HepG2 (cell line): ENCODE measurements around the gene RBL1. TPM values are rescaled to one million over a fixed set of nuclear protein-coding genes. Genes with fewer than 3 reads are reported as not detected.
A peak's percentile ranks its signal among the peaks of the same experiment; 100 is the strongest.

Experiments
- KAT8 ChIP-seq: IDR thresholded peaks from 2 replicates; pipeline ENCODE4 v1.6.1; 2016; ENCODE audit warnings: missing genetic modification reagents, missing compliant biosample characterization
- KMT2B ChIP-seq: IDR thresholded peaks from 2 replicates; pipeline ENCODE4 v1.6.1; 2016; ENCODE audit warnings: missing genetic modification reagents, missing compliant biosample characterization
- ZFAT ChIP-seq: sonication (generic); formaldehyde crosslinking; conservative IDR thresholded peaks from 2 replicates; pipeline ENCODE4 v1.8.1; 2023; ENCODE audit warnings: missing genetic modification reagents, inconsistent platforms
- ZNF256 ChIP-seq: sonication (generic); formaldehyde crosslinking; conservative IDR thresholded peaks from 2 replicates; pipeline ENCODE4 v1.4.0; 2020; ENCODE audit warnings: missing genetic modification reagents
- ZNF550 ChIP-seq: sonication (generic); formaldehyde crosslinking; IDR thresholded peaks from 2 replicates; pipeline ENCODE4 v1.4.0; 2020; ENCODE audit warnings: mild to moderate bottlenecking, missing genetic modification reagents, borderline replicate concordance
- ZNF598 ChIP-seq: sonication (generic); formaldehyde crosslinking; IDR thresholded peaks from 2 replicates; pipeline ENCODE4 v1.5.1; 2020; ENCODE audit warnings: mild to moderate bottlenecking, missing genetic modification reagents, borderline replicate concordance
- ZNF841 ChIP-seq: sonication (generic); formaldehyde crosslinking; IDR thresholded peaks from 2 replicates; pipeline ENCODE4 v1.8.1; 2023; ENCODE audit warnings: missing genetic modification reagents, borderline replicate concordance
- ZSCAN30 ChIP-seq: sonication (generic); formaldehyde crosslinking; IDR thresholded peaks from 2 replicates; pipeline ENCODE4 v1.5.0; 2020; ENCODE audit warnings: mild to moderate bottlenecking, missing genetic modification reagents
- polyA plus RNA-seq, 8 experiments: library from polyadenylated mRNA; depleted of rRNA in 3 of 8; stranded (reverse) in 7 of 8; unstranded in 1 of 8; fragments of >200 nt; fragmentation: Illumina TruSeq in 4 of 8; extraction: Trizol in 4 of 8; gene quantifications; 2 replicates each; pipeline versions ENCODE4 v1.2.1 to v1.2.3, GENCODE V29; 2011 to 2016; ENCODE audit warnings: low read depth in 4 of 8, missing spikeins in 1 of 8, mixed read lengths in 1 of 8; ENCODE audit not compliant: insufficient read depth in 1 of 8
- total RNA-seq, 5 experiments: library from RNA; depleted of rRNA; stranded (reverse); fragments of >200 nt; fragmentation: Illumina TruSeq; extraction: Trizol; gene quantifications; 2 replicates each; pipeline ENCODE4 v1.2.3, GENCODE V29; 2016; ENCODE audit warnings: low read depth in 1 of 5
- TF ChIP-seq, protein P1 (sequence below): sonication (generic); formaldehyde crosslinking; IDR thresholded peaks from 2 replicates; pipeline ENCODE4 v1.5.0; 2020; ENCODE audit warnings: missing genetic modification reagents, mild to moderate bottlenecking, borderline replicate concordance
- TF ChIP-seq, protein P2 (sequence below): sonication (generic); formaldehyde crosslinking; IDR thresholded peaks from 2 replicates; pipeline ENCODE4 v1.5.0; 2020; ENCODE audit warnings: mild to moderate bottlenecking, missing genetic modification reagents, borderline replicate concordance
- TF ChIP-seq, protein P3 (sequence below): sonication (generic); formaldehyde crosslinking; IDR thresholded peaks from 2 replicates; pipeline ENCODE4 v1.5.1; 2020; ENCODE audit warnings: missing genetic modification reagents, mild to moderate bottlenecking, borderline replicate concordance
- TF ChIP-seq, protein P4 (sequence below): sonication (generic); formaldehyde crosslinking; IDR thresholded peaks from 2 replicates; pipeline ENCODE4 v1.4.0; 2020; ENCODE audit warnings: low read depth, missing genetic modification reagents
- TF ChIP-seq, protein P5 (sequence below): IDR thresholded peaks from 2 replicates; pipeline ENCODE4 v1.6.1; 2016; ENCODE audit warnings: mild to moderate bottlenecking, missing biosample characterization, missing genetic modification reagents
- TF ChIP-seq, protein P6 (sequence below): sonication (generic); formaldehyde crosslinking; IDR thresholded peaks from 2 replicates; pipeline ENCODE4 v1.4.0; 2020; ENCODE audit warnings: mild to moderate bottlenecking, missing genetic modification reagents

RBL1 gene
- total and polyA plus RNA-seq, 2 of the 13 experiments (the other 11 are each of a cell fraction or from before 2014, with no cell fraction given): 6.0 to 27.5 TPM

DNA sequence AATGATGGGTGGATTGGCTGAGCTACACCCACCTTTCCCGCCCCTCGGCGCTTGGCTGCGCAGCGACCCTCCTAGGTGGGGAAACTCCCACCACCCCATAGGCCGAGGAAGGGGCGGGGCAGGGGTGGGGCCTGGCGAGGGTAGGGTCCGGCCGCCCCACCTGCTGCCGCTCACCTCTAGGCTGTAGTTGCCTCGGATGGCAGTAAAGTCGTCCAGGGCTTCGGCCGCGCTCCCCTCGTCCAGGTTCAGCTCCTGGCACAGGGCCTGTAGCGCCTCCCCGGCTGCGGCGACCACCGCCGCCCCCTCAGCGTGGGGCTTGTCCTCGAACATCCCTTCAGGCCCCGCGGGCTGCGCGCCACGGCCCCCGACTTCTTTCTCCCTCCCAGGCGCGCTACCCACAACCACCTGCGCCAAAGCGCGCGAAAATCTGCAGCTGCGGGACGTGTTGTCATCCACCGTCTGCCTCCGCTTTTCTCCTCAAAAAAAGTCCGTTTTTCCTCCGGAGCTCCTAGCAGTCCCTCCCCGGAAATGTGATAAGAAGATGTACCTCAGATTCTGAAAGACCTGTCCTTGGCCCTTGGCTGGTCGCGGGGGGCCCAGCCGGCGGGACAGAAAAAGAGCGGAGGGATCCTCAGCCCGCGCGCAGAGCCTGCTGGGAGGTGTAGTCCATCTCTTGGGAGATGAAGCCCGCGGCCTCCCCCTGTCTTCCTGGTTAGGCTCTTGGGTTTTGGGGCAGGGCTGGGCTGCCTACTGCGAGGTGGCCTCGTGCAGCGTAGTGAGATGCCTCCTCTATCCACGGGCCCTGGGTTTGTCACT, at the start of gene RBL1 (continued):
- TF ChIP-seq, protein P1, sequence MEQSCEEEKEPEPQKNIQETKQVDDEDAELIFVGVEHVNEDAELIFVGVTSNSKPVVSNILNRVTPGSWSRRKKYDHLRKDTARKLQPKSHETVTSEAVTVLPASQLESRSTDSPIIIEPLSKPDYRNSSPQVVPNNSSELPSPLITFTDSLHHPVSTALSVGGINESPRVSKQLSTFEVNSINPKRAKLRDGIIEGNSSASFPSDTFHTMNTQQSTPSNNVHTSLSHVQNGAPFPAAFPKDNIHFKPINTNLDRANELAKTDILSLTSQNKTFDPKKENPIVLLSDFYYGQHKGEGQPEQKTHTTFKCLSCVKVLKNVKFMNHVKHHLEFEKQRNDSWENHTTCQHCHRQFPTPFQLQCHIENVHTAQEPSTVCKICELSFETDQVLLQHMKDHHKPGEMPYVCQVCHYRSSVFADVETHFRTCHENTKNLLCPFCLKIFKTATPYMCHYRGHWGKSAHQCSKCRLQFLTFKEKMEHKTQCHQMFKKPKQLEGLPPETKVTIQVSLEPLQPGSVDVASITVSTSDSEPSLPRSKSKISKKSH (CRISPR knock-in tag): peak; percentile 97
- TF ChIP-seq ZNF598 (CRISPR knock-in tag): peak; percentile 98
- TF ChIP-seq, protein P2, sequence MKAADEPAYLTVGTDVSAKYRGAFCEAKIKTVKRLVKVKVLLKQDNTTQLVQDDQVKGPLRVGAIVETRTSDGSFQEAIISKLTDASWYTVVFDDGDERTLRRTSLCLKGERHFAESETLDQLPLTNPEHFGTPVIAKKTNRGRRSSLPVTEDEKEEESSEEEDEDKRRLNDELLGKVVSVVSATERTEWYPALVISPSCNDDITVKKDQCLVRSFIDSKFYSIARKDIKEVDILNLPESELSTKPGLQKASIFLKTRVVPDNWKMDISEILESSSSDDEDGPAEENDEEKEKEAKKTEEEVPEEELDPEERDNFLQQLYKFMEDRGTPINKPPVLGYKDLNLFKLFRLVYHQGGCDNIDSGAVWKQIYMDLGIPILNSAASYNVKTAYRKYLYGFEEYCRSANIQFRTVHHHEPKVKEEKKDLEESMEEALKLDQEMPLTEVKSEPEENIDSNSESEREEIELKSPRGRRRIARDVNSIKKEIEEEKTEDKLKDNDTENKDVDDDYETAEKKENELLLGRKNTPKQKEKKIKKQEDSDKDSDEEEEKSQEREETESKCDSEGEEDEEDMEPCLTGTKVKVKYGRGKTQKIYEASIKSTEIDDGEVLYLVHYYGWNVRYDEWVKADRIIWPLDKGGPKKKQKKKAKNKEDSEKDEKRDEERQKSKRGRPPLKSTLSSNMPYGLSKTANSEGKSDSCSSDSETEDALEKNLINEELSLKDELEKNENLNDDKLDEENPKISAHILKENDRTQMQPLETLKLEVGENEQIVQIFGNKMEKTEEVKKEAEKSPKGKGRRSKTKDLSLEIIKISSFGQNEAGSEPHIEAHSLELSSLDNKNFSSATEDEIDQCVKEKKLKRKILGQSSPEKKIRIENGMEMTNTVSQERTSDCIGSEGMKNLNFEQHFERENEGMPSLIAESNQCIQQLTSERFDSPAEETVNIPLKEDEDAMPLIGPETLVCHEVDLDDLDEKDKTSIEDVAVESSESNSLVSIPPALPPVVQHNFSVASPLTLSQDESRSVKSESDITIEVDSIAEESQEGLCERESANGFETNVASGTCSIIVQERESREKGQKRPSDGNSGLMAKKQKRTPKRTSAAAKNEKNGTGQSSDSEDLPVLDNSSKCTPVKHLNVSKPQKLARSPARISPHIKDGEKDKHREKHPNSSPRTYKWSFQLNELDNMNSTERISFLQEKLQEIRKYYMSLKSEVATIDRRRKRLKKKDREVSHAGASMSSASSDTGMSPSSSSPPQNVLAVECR (CRISPR knock-in tag): peak; percentile 99
- TF ChIP-seq, protein P3, sequence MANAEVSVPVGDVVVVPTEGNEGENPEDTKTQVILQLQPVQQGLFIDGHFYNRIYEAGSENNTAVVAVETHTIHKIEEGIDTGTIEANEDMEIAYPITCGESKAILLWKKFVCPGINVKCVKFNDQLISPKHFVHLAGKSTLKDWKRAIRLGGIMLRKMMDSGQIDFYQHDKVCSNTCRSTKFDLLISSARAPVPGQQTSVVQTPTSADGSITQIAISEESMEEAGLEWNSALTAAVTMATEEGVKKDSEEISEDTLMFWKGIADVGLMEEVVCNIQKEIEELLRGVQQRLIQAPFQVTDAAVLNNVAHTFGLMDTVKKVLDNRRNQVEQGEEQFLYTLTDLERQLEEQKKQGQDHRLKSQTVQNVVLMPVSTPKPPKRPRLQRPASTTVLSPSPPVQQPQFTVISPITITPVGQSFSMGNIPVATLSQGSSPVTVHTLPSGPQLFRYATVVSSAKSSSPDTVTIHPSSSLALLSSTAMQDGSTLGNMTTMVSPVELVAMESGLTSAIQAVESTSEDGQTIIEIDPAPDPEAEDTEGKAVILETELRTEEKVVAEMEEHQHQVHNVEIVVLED (CRISPR knock-in tag): peak; percentile 88
- peak; percentile 98 for TF ChIP-seq KMT2B (CRISPR knock-in tag)
- TF ChIP-seq, protein P4, sequence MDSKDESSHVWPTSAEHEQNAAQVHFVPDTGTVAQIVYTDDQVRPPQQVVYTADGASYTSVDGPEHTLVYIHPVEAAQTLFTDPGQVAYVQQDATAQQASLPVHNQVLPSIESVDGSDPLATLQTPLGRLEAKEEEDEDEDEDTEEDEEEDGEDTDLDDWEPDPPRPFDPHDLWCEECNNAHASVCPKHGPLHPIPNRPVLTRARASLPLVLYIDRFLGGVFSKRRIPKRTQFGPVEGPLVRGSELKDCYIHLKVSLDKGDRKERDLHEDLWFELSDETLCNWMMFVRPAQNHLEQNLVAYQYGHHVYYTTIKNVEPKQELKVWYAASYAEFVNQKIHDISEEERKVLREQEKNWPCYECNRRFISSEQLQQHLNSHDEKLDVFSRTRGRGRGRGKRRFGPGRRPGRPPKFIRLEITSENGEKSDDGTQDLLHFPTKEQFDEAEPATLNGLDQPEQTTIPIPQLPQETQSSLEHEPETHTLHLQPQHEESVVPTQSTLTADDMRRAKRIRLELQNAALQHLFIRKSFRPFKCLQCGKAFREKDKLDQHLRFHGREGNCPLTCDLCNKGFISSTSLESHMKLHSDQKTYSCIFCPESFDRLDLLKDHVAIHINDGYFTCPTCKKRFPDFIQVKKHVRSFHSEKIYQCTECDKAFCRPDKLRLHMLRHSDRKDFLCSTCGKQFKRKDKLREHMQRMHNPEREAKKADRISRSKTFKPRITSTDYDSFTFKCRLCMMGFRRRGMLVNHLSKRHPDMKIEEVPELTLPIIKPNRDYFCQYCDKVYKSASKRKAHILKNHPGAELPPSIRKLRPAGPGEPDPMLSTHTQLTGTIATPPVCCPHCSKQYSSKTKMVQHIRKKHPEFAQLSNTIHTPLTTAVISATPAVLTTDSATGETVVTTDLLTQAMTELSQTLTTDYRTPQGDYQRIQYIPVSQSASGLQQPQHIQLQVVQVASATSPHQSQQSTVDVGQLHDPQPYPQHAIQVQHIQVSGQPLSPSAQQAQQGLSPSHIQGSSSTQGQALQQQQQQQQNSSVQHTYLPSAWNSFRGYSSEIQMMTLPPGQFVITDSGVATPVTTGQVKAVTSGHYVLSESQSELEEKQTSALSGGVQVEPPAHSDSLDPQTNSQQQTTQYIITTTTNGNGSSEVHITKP: peak; percentile 79
- TF ChIP-seq KAT8 (CRISPR knock-in tag): peak; percentile 97
- TF ChIP-seq, protein P5, sequence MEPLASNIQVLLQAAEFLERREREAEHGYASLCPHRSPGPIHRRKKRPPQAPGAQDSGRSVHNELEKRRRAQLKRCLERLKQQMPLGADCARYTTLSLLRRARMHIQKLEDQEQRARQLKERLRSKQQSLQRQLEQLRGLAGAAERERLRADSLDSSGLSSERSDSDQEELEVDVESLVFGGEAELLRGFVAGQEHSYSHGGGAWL: peak; percentile 98
- TF ChIP-seq ZNF256: peak; percentile 93
- TF ChIP-seq, protein P6, sequence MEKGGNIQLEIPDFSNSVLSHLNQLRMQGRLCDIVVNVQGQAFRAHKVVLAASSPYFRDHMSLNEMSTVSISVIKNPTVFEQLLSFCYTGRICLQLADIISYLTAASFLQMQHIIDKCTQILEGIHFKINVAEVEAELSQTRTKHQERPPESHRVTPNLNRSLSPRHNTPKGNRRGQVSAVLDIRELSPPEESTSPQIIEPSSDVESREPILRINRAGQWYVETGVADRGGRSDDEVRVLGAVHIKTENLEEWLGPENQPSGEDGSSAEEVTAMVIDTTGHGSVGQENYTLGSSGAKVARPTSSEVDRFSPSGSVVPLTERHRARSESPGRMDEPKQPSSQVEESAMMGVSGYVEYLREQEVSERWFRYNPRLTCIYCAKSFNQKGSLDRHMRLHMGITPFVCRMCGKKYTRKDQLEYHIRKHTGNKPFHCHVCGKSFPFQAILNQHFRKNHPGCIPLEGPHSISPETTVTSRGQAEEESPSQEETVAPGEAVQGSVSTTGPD (CRISPR knock-in tag): peak; percentile 86
- peak; percentile 78 for TF ChIP-seq ZFAT
- TF ChIP-seq ZNF550 (CRISPR knock-in tag): no peak; the same call in 1 of the 2 replicates
- peak; percentile 83; the same call in 1 of the 2 replicates for TF ChIP-seq ZSCAN30
- peak; percentile 96 for TF ChIP-seq ZNF841 (CRISPR knock-in tag)
